ENCODE measurements around the gene REEP6. TPM values are rescaled to one million over a fixed set of nuclear protein-coding genes. Genes with fewer than 3 reads are reported as not detected.
"Not testable (repeated sequence)": the region's sequence is repeated elsewhere in the genome, so short reads cannot be mapped to it uniquely, and the experiment has no call there.

REEP6 gene
- total RNA-seq, 3 donors from 2014 or later, result 2.0 to 5.1 (median 4.5) TPM

DNA sequence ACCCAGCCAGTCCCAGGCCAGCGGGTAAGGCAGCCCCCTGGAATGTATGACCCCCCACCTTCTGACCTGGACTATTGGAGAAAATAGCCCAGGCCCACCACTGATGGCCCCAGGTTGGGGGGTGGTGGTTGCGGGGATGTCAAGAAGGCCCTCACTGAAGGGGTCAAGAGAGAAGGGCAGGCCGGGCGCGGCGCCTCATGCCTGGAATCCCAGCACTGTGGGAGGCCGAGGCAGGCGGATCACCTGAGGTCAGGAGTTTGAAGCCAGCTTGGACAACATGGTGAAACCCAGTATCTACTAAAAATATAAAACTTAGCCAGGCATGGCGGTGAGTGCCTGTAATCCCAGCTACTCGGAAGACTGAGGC is 23.3 kb downstream of the REEP6 start:
- intact Hi-C loops (cut with DNase I, micrococcal nuclease), result no loop called here
- Histone ChIP-seq H3K9me3 (no peaks in the 10 kb centered on the region), H3K4me1 (ENCODE audit: low read depth) (no peaks in the 10 kb centered on the region), H3K4me3 (no peak overlapping the region), H3K36me3 (ENCODE audit: low read depth) (no peaks in the 10 kb centered on the region)
- TF ChIP-seq, protein P1, sequence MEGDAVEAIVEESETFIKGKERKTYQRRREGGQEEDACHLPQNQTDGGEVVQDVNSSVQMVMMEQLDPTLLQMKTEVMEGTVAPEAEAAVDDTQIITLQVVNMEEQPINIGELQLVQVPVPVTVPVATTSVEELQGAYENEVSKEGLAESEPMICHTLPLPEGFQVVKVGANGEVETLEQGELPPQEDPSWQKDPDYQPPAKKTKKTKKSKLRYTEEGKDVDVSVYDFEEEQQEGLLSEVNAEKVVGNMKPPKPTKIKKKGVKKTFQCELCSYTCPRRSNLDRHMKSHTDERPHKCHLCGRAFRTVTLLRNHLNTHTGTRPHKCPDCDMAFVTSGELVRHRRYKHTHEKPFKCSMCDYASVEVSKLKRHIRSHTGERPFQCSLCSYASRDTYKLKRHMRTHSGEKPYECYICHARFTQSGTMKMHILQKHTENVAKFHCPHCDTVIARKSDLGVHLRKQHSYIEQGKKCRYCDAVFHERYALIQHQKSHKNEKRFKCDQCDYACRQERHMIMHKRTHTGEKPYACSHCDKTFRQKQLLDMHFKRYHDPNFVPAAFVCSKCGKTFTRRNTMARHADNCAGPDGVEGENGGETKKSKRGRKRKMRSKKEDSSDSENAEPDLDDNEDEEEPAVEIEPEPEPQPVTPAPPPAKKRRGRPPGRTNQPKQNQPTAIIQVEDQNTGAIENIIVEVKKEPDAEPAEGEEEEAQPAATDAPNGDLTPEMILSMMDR (IDR thresholded peaks at IDR 0.05), result no peak
- DNase-seq (no peak), ATAC-seq (no peak)

DNA sequence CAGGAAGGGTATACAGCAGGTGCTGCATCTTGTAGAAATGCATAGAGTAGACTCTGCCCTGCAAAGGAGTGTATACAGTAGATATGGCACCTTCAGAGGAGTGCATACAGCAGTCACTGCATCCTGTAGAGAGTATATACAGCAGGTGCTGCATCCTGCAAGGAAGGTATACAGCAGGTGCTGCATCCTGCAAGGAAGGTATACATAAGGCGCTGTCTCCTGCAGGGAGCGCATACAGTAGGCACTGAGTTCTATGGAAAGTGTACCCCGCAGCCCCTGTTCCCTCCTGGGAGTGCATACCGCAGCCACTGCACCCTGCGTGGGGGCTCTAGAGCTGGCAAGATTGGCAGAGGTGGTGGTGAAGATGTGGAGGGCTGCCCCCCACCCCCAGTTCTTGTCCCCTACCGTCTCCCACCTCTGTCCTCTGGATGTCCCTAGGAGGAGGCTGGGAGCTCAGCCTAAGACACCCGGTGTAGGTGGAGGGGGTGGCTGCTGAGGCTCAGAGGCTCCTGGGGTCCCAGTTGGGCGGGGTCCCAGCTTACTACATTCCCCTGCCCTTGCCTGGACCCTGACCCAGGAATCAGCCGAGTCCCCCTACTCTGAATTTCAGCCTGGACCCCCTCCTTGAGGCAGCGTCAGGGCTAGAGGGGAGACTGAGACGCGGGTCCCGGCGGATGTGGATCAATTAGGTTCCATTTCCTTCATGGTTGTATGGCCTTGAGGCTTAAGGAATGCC is 24.2 kb downstream of the REEP6 start:
- no peaks in the 10 kb centered on the region for H3K9me3 ChIP-seq
- DNase-seq, result no peak
- H3K4me1 ChIP-seq (ENCODE audit: low read depth), result no peaks in the 10 kb centered on the region
- no peaks in the 10 kb centered on the region for H3K36me3 ChIP-seq (ENCODE audit: low read depth)
- ATAC-seq, result no peak
- H3K4me3 ChIP-seq, result no peak overlapping the region
- intact Hi-C loops (cut with DNase I, micrococcal nuclease), result no loop called here
- TF ChIP-seq, protein P1 (IDR thresholded peaks at IDR 0.05), result no peak

DNA sequence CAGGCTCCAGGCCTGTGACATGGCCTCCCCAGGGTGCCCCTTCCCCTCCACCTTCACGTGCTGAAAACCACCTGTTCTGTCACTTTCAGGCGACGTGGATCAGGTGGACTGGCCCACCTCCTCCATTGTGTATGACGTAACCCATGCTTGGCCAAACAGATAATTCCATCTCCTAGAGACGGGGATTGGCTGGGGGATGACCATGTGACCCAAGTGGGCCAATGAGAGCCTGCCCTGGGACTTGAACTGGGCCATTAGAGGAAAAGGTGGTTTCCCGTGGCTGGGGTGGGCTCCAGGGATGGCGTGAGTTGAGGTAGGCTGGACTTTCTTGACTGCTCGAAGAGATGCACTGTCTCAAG is 25.4 kb downstream of the REEP6 start:
- DNase-seq (no peak), ATAC-seq (no peak)
- H3K9me3 ChIP-seq, result no peaks in the 10 kb centered on the region

DNA sequence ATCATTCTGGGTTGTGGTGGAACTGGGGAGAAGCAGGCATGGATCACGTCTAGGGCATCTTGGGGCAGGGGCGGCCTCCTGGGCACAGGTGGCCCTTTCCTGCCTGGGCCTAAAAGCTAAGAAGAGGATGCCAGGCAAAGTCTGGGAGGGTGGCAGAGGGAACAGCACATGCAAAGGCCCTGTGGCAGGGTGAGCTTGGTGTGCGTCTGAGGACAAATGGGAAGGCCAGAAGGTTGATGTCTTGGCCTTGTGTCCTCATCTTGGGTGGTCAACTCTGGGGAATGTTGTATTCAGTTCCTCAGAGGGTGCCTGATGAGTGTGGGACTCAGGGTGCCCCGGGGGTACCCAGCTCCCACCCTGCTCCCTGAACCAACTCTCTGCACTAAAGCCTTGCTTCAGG is 27.5 kb downstream of the REEP6 start:
- Histone ChIP-seq H3K4me3 (no peak overlapping the region), H3K4me1 (ENCODE audit: low read depth) (no peaks in the 10 kb centered on the region), H3K36me3 (ENCODE audit: low read depth) (no peaks in the 10 kb centered on the region), H3K9me3 (no peaks in the 10 kb centered on the region)
- DNase-seq (no peak), ATAC-seq (no peak)
- intact Hi-C loops (cut with DNase I, micrococcal nuclease), result no loop called here
- TF ChIP-seq, protein P1 (IDR thresholded peaks at IDR 0.05), result no peak

More for the DNA sequence above, 25.4 kb downstream of the REEP6 start:
- TF ChIP-seq, protein P1 (IDR thresholded peaks at IDR 0.05), result no peak
- Histone ChIP-seq H3K4me3 (no peak overlapping the region), H3K4me1 (ENCODE audit: low read depth) (no peaks in the 10 kb centered on the region), H3K36me3 (ENCODE audit: low read depth) (no peaks in the 10 kb centered on the region)
- intact Hi-C loops (cut with DNase I, micrococcal nuclease), result no loop called here

DNA sequence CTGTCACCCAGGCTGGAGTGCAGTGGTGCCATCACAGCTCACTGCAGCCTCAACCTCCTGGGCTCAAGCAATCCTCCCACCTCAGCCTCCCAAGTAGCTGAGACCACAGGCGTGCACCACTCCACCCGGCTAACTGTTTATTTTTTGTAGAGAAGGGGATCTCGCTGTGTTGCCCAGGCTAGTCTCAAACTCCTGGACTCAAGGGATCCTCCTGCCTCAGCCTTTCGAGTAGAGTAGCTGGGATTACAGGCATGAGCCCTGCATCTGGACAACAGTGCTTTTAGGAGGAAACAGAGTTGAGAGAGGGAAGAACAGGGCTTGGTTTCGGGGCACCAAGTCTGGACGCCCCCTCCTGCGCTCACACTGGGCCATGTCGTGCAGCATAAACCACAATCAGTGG is 28.8 kb downstream of the REEP6 start:
- DNase-seq; ATAC-seq; intact Hi-C loops (cut with DNase I, micrococcal nuclease); H3K4me3 ChIP-seq; H3K9me3 ChIP-seq; H3K4me1 ChIP-seq (ENCODE audit: low read depth); H3K36me3 ChIP-seq (ENCODE audit: low read depth): not testable (repeated sequence)

DNA sequence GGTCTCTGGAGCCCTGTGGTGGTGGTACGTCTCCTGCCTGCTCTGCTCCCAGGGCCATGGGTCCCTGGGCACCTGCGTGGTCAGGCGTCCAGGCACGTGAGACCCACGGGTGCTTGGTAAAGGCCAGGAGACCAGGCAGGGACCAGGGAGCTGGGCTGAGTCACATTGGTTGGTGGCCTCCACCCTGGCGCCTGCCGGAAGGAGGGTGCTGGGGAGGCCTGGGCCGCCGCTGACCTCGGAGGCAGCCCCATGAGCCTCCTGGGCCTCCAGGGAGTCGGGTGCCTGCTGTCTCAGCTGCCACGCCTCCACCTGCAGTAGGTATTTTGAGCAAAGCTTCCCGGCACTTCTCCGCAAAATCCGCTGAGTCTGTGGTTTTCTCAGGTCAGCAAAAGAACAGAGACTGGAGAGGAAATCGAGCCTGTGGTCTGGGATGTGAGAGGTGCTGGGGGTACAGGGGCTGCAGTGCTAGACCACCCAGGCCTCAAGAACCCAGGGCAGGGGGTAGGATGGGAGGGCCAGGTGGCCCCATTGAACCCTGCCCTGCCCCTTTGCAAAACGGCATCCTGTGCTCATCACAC is 29.3 kb downstream of the REEP6 start:
- DNase-seq (no peak), ATAC-seq (no peak)
- intact Hi-C loops (cut with DNase I, micrococcal nuclease), result no loop called here
- Histone ChIP-seq H3K4me1 (ENCODE audit: low read depth) (no peaks in the 10 kb centered on the region), H3K36me3 (ENCODE audit: low read depth) (no peaks in the 10 kb centered on the region), H3K9me3 (no peaks in the 10 kb centered on the region), H3K4me3 (no peak overlapping the region)
- TF ChIP-seq, protein P1 (IDR thresholded peaks at IDR 0.05), result no peak

Data from mucosa of descending colon (tissue), 3 donors.